HG03060 (cell line): Measurements from ENCODE around the gene DDX50.
"Not testable (repeated sequence)": the region's sequence is repeated elsewhere in the genome, so short reads cannot be mapped to it uniquely, and the experiment has no call there.

Experiments used
- ATAC-seq: cut with Tn5 transposase; IDR thresholded peaks from one replicate; pipeline ENCODE4 v1.9.1; 2021; ENCODE audit warnings: low read depth, moderate number of reproducible peaks; ENCODE audit not compliant: unreplicated experiment

DDX50 gene, protein sequence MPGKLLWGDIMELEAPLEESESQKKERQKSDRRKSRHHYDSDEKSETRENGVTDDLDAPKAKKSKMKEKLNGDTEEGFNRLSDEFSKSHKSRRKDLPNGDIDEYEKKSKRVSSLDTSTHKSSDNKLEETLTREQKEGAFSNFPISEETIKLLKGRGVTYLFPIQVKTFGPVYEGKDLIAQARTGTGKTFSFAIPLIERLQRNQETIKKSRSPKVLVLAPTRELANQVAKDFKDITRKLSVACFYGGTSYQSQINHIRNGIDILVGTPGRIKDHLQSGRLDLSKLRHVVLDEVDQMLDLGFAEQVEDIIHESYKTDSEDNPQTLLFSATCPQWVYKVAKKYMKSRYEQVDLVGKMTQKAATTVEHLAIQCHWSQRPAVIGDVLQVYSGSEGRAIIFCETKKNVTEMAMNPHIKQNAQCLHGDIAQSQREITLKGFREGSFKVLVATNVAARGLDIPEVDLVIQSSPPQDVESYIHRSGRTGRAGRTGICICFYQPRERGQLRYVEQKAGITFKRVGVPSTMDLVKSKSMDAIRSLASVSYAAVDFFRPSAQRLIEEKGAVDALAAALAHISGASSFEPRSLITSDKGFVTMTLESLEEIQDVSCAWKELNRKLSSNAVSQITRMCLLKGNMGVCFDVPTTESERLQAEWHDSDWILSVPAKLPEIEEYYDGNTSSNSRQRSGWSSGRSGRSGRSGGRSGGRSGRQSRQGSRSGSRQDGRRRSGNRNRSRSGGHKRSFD

DNA sequence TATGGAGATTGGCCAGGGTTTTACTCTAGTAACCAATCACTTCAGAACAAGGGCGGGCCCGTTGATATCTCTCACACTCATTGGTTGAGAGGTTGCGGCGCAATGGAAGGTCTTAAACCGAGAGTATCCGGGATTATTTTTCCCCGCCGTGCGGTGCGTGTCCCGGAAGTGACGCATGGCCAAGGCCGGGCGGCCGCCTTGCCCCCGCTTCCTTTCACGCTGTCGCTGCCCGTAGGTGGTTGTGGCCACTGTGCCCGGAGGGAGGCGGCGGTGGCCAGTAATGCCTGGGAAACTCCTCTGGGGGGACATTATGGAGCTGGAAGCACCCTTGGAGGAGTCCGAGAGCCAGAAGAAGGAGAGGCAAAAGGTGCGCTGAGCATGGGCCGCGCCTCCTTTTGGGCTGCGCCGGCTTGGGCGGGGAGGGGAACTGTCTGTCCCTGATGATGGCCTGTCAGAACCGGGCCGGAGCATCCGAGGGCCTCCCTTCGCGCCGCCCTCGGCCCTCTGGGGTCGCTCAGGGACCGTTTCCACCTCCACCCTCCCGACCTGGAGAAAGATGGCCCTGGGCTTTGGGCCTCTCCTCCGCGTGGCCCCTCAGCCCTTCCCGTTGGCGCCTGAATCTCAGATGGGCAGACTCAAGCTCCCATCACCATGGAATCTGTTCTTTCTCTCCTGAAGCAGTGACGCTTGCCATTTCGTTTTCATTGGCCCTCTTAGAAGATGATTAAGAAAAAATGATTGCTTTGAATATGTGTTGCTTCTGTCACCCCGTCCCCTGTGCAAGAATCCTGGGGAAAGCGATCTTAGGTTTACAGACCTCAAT is at the start of gene DDX50:
Gene DDX50, plus strand, starts transcription at position 211 of the 823 bp plus-strand sequence. Its CDS starts 70 bp downstream, at position 281.
- ATAC-seq: peak; percentile 98

DNA sequence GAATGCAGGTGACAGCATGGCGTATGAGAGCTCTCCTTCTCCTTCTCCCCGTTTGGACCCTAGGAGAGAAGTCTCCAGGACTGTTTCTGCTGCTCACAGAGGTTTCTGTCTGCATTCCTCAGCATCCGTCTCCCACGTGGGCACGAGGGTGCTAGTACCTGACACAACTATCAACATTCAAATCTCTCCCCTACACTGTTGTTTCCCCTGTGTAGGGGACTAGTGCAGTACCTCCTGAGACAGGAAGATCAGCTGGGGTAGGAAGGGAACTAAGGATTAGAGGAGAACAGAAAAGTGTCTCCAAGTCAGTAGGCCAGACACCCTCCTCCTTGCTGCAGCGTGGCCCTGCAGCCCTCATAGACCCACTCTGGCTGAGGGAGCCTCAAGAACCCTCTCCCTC is 44.8 kb upstream of the DDX50 start:
- ATAC-seq: no peak

DNA sequence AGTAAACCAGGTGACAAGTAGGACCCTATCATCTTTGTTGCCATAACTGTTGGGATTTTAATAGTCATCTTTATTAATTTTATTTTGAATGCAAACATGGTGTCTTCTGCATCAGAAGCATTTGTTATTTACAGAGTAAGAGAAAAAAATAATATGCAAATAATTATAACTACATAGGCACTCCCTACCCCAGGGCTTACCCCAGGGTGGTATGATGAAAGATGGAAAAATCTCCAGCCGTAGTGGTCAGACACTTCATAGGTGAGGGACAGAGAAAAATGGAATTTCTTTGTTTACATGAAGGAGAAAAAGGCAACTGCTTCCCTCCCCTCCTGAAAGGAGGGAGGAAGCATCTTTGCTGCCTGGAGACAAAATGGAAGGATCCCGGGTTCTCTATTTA is 44.1 kb upstream of the DDX50 start:
- no peak for ATAC-seq

DNA sequence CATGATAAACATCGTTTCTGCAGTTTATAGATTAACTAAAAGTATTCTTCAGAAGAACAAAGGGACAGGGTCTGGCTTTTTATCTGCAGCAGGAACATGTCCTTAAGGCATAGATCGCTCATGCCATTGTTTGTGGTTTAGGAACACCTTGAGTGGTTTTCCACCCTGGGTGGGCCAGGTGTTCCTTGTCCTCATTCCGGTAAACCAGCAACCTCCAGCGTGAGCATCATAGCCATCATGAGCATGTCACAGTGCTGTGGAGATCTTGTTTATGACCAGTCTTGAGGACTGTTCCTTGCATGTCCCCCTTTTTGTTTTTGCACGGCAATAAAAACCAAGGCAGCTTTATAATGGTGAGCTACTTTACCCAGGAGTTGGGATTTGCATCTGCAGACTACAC is 39.9 kb upstream of the DDX50 start:
- no peak for ATAC-seq

DNA sequence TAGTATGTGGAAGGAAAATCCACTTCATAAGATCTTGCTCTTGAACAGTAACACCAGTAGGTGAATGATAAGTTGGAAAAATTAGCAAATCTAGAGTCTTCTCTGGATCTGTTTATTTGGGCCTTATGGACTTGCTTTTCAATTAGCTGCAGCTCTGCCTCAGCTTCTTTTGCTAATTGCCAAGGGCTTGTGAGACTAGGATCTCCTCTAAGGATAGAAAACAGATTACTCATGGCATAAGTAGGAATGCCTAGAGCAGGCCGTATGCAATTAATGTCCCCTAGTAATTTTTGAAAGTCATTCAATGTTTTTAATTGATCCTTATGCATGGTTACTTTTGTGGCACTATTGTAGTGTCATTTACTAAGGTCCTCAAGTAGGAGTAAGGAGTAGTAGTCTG is 36.5 kb upstream of the DDX50 start:
- no peak for ATAC-seq

DNA sequence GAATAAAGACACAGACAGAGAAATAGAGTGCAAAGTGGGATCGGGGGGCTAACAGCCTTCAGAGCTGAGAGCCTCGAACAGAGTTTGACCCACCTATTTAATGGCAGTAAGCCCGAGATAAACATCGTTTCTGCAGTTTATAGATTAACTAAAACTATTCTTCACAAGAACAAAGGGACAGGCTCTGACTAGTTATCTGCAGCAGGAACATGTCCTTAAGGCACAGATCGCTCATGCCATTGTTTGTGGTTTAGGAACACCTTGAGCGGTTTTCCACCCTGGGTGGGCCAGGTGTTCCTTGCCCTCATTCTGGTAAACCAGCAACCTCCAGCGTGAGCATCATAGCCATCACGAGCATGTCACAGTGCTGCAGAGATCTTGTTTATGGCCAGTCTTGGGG is 32.9 kb upstream of the DDX50 start:
- ATAC-seq: not testable (repeated sequence)

DNA sequence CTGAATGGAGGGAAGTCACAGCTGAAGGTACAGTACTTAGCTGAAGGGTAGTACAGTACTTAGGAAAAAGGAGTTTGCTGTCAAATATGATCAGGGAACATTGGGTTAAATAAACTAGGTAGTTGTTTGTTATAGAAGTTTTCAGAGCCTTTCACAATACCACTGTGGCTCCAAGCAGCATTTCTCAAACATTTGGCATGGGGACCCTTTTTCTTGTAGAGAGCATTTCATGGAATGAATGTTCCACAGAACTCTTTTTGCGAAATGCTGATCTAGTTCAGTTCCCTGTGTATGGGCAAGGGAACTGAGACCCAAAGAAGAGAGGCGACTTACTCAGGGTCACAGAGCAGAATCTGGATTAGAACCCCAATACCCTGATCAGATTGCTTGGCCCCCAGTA is 31.5 kb upstream of the DDX50 start:
- no peak for ATAC-seq

DNA sequence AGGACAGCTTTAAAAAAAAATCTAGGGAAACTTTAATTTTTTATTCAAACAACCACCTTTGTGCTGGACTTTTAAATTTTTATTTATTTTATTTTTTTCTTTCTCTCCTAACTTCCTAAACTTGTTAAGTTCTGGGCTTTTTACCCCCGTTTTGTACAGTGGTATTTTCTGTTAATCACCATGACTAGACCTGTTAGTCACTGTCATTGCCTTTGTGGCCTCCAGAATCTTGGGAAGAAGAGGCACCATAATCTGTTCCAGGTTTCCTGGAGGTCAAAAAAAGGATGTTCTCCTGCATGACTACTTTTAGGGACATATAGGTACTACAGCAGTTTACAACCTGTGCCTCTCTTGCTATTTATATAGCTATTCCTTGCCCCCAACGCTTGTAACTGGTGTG is 31.1 kb upstream of the DDX50 start:
- no peak for ATAC-seq

DNA sequence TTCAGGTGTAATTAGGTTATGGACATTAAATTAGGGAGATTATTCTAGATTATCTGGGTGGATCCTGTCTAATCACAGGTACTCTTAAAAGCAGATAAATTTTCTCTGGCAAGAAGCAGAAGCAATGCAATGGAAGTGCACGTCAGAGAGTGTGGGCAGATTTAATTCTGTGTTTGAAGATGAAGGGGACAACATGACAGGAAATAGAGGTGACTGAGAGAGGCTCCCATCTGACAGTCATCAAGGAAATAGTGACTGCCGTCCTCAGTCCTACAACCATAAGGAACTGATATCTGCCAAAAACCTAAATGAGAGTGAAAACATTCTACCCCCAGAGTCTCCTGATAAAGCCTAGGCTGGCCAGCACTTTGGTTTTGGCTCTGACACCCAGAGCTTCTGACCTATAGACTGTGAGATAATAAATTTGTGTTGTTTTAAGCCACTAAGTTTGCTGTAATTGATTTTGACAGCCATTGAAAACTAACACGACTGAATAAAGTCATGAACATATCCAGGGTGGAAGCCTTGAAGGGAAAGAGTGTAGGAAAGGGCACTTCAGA is 30.5 kb upstream of the DDX50 start:
- no peak for ATAC-seq

DNA sequence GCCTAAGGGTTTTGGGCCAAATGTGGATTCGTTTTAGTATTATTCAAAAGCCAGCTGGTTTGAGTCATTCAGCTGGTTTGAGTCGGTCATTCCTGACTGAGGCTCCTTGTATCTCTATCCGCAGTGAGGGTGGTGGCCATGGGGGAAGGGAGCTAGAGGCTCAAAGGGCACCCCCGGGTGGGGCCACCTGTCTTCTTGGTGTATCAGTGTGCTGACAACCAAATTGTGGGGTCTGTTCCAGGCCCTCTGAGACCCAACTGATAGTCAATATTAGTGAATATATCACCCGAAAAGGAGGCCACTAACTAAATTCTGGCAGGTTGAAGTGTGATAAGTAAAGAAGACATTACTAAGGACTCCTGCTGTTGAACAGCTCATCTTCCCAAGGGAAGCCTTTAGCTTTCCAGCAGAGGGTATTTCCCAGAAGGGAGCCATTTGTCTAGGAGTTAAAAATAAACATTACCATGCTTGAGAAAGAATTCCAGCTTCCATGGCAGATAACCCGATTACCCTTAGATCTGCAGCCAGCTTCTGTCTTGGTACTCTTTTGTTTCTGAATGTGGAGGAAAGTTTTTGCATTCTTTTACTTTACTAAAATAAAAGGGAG is 29.9 kb upstream of the DDX50 start:
- no peak for ATAC-seq

DNA sequence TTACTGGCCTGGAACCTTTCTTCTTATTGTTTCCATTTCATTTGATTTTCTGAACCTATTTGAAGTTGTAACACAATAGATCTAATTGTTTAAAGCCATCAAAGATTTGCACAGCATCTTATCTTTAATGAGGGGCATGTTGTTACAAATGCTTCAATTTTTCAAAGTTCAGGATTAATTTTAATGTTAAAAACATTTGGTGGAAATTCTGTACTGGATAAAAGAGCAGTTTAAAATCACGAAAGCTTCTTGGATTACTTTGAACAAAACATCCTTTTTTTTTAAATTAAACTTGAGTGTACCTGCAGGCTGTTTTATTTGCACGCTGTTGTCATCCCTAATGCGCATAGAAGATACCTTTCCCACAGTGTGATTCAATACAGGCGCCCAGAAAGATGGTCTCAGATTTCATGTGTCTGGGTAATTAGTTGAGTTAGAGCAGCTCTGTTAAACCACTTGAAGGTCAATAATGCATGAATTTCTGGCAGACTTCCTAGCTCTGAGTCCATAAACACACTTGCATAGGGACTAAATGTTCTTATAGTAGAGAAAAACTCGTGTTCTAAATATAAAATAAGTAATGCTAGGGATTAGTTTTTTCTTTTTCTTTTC is 29.3 kb upstream of the DDX50 start:
- no peak for ATAC-seq

DNA sequence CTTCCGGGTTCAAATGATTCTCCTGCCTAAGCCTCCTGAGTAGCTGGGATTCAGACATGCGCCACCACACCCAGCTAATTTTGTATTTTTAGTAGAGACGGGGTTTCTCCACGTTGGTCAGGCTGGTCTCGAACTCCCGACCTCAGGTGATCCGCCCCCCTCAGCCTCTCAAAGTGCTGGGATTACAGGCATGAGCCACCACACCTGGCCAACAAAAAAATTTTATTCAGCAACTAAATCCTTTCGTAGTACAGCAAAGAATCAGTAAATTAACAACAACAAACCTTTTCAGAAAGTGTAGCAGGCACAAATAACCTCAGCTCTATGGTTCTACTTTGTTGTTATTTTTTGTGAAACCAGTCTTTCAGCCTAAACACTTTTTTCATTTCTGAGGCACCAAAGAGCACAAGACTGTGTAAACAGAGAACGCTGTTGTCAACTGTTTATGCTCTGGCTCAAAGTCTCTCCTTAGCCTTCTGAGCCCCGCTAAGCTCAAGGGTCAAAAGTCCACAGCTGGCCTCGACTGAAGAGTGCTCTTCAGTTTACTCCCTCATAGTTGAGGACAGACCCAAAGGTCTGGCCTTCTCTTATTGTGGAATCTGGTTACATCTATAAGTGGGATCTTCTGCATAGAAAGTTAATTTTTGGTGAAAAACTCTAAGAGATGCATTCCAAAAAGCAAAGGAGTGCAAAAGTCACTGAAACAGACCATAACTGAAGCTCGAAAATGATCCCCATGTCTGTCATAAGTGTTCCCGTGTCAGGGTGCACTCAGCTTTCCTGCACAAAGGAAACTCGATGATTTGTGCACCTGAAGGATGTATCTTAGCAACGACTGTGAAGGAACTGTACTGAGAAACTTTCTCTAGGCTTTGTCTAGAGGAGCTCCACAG is 24.6 kb upstream of the DDX50 start:
- no peak for ATAC-seq

DNA sequence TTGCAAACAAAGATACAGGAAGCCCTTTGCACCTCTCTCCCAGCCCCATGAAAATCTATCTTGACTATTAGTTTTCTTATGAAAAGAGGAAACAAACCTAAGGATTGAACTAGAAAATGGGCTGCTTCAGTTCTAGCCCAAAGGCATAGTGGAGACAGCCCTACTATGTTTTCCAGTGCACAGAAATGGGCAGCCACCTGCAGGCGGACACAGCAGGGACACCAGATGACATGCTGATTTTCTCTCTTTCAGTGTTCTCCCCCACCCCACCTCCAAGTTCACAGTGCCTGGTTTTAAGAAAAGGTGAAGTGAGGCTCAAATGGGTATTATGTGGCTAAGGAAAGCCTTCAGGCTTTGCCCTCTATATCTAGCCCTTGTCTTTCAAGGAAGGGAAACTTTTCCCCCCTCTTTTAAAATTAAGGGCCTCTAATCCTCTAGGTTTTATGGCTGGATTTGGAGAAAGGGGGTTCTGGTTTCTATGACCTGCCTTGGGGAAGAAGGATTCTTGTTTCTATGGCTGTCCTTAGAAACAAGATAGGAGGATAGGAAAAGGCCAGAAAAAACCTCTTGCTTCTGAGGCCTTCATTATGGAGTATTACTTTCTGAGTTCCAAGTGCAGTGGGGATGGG is 23.5 kb upstream of the DDX50 start:
- no peak for ATAC-seq

DNA sequence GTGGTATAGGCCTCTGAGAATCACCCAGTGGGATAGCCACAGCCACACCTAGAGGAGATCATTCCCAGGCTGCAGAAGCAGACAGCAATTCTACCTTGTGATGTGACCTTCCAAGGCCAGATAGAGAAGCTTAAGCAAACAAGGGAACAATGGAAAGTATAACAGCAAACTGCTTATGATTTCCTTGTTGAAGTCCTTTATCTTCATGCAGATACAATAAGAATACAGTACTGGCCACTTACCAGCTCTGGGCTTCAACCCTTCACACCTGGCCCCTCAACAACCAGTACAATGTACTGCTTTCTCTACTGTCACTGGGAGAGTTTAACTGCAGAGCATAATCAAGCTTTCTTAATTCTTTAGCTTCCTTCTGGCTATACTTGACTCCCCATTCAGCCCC is 22.6 kb upstream of the DDX50 start:
- no peak for ATAC-seq

DNA sequence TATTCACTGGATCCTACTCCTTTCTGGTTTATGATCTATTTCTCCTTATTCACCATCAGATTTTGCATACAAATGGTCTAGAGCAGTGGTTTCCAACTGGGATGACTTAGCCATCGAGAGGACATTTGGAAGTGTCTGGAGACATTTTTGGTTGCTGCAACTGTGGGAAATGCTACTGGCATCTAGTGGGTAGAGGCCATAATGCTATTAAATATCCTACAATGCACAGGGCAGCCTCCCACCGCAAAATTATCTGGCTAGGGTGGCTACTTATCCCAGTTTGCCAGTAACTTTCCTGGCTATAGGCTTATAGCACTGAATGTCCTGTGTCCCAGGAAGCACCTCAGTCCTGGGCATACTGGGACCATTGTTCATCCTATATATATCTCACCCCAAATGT is 21.5 kb upstream of the DDX50 start:
- no peak for ATAC-seq

DNA sequence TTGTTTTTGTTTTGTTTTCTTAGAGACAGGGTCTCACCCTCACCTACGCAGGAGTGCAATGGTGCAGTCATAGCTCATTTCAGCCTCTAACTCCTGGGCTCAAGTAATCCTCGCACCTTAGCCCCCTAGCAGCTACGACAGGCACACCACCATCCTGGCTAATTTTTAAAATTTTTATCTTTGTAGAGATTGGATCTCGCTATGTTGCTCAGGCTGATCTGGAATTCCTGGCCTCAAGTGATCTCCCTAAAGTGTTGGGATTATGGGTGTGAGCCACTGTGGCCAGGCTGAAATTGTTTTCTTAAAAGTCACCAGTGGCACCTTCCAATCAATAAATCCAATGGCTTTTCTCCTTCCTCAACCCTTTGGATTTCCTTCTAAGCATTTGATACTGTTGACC is 20.9 kb upstream of the DDX50 start:
- no peak for ATAC-seq

DNA sequence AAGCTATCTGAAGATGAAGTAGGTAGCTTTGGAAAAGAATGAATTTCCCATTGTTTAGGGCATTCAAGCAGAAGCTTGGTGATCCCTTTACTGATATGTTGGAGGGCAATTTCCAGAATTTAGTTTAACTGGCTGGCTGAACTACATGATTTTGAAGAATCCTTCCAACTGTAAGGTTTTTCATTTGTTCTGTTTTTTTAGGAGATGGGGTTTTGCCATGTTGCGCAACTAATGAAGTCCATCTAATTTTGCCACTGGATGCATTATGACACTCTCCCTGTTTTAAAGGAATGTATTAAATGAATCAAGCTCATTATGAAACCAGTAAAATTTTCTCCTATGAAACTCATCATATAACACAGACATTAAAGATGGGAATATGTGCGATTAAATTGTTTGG is 6.1 kb upstream of the DDX50 start:
- ATAC-seq: no peak

DNA sequence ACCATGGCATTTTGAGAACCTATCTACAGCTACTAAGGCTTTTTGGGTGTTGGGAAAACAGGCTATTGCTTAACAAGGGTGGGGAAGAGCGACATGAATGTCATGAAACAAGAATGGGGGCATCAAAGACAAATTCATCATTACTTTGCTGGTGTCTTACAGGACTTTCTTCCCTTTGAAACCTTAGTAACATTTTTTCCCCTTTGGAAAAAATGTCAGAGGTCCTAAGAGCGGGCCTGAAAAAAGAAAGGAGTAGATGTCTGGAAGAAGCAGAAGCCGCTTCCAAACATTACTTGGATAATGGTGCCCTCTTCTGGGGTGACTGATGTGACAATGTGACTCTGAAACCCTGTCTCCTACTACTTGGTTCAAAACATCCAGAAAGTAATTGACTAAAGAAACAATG is 3.8 kb upstream of the DDX50 start:
- ATAC-seq: no peak
